Measurements from ENCODE around the gene RASSF8. TPM values are rescaled to one million over a fixed set of nuclear protein-coding genes. Genes with fewer than 3 reads are reported as not detected.
A peak's percentile ranks its signal among the peaks of the same experiment; 100 is the strongest.

The RASSF8 gene
- total RNA-seq, 1 donor from 2014 or later = 77.0 TPM

GRCh38 chr12:25959071-25959961 is 834 bp downstream of the RASSF8 start:
- Histone ChIP-seq H3K27ac (no peak overlapping the region), H3K4me2 (peak overlapping the region; percentile 91), H2AFZ (replicated peaks) (peak overlapping the region; percentile 67), H4K20me1 (ENCODE audit: low read depth) (peaks cover 23% of the 10 kb centered on the region), H3K36me3 (peaks cover 3% of the 10 kb centered on the region), H3K27me3 (no peaks in the 10 kb centered on the region), H3F3A (ENCODE audit: low read depth) (peaks cover 14% of the 10 kb centered on the region), H3K9me3 (ENCODE audit: low read depth) (no peaks in the 10 kb centered on the region), H3K4me1 (peaks cover 23% of the 10 kb centered on the region), H3K4me3 (peak overlapping the region; percentile 99), H3K79me2 (ENCODE audit: low read depth) (peaks cover 54% of the 10 kb centered on the region), H3K9ac (peak overlapping the region; percentile 70)
- TF ChIP-seq CTCF (IDR thresholded peaks at IDR 0.05) (no peak), EZH2phosphoT487 (IDR thresholded peaks at IDR 0.05) (no peak), EZH2 (IDR thresholded peaks at IDR 0.05) (no peak)
- H3K4me3 Mint-ChIP-seq = peak overlapping the region; percentile 98
- peaks cover 28% of the 10 kb centered on the region for H3K36me3 Mint-ChIP-seq
- DNase-seq (ENCODE audit: low spot score) = peak; percentile 65
- H3K27ac Mint-ChIP-seq = peak overlapping the region; percentile 88
- H3K9me3 Mint-ChIP-seq = peaks cover 4% of the 10 kb centered on the region
- peaks cover 5% of the 10 kb centered on the region for H3K27me3 Mint-ChIP-seq (ENCODE audit: insufficient read depth, low read depth)
- H3K4me1 Mint-ChIP-seq = peaks cover 34% of the 10 kb centered on the region

DNA sequence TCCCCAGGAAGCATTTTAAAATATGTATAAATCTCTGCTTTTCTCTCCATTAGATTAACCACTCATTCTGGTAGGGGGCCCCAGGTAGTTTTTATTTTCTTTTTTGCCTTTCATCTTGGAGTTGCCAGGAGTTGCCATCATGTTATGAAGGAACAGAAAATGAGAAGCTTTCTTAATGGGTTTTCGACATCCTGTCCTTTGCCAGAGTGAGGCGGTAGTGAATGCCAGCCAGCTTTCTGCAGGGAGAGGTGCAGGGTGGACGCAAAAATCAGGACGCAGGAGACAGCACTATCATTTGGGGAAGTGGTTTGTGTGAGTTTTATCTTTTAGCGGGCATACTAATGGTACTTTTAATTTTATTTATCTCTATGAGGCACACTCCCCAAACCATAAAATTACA is 1.7 kb downstream of the RASSF8 start:
- Mint-ChIP-seq H3K27ac (peak overlapping the region; percentile 5), H3K4me1 (peaks cover 34% of the 10 kb centered on the region), H3K27me3 (ENCODE audit: insufficient read depth, low read depth) (peaks cover 5% of the 10 kb centered on the region), H3K4me3 (peak overlapping the region; percentile 98), H3K9me3 (peaks cover 4% of the 10 kb centered on the region), H3K36me3 (peaks cover 21% of the 10 kb centered on the region)
- H4K20me1 ChIP-seq (ENCODE audit: low read depth) = peaks cover 23% of the 10 kb centered on the region
- H3K36me3 ChIP-seq = peaks cover 6% of the 10 kb centered on the region
- no peak overlapping the region for H2AFZ ChIP-seq (replicated peaks)
- peak overlapping the region; percentile 70 for H3K9ac ChIP-seq
- H3K27me3 ChIP-seq = no peaks in the 10 kb centered on the region
- peaks cover 62% of the 10 kb centered on the region for H3K79me2 ChIP-seq (ENCODE audit: low read depth)
- no peak overlapping the region for H3K27ac ChIP-seq
- no peaks in the 10 kb centered on the region for H3K9me3 ChIP-seq (ENCODE audit: low read depth)
- H3K4me1 ChIP-seq = peaks cover 23% of the 10 kb centered on the region
- no peak for TF ChIP-seq EZH2phosphoT487 (IDR thresholded peaks at IDR 0.05)
- peak; percentile 33 for TF ChIP-seq CTCF (IDR thresholded peaks at IDR 0.05)
- H3F3A ChIP-seq (ENCODE audit: low read depth) = peaks cover 14% of the 10 kb centered on the region
- H3K4me2 ChIP-seq = peak overlapping the region; percentile 91
- DNase-seq (ENCODE audit: low spot score) = peak; percentile 44
- peak overlapping the region; percentile 99 for H3K4me3 ChIP-seq

GRCh38 chr12:25960961-25961360 is 2.5 kb downstream of the RASSF8 start:
- Histone ChIP-seq H3K27ac (no peak overlapping the region), H3K4me3 (peak overlapping the region; percentile 99), H3F3A (ENCODE audit: low read depth) (peaks cover 15% of the 10 kb centered on the region), H3K4me1 (peaks cover 23% of the 10 kb centered on the region), H3K4me2 (peak overlapping the region; percentile 91), H3K9me3 (ENCODE audit: low read depth) (no peaks in the 10 kb centered on the region), H3K27me3 (no peaks in the 10 kb centered on the region), H2AFZ (replicated peaks) (no peak overlapping the region), H4K20me1 (ENCODE audit: low read depth) (peaks cover 24% of the 10 kb centered on the region), H3K79me2 (ENCODE audit: low read depth) (peaks cover 70% of the 10 kb centered on the region), H3K36me3 (peaks cover 6% of the 10 kb centered on the region), H3K9ac (no peak overlapping the region)
- Mint-ChIP-seq H3K4me3 (peak overlapping the region; percentile 98), H3K36me3 (peaks cover 19% of the 10 kb centered on the region), H3K9me3 (peaks cover 9% of the 10 kb centered on the region), H3K27ac (no peak overlapping the region), H3K27me3 (ENCODE audit: insufficient read depth, low read depth) (peaks cover 5% of the 10 kb centered on the region), H3K4me1 (peaks cover 34% of the 10 kb centered on the region)
- TF ChIP-seq EZH2phosphoT487 (IDR thresholded peaks at IDR 0.05) (no peak), CTCF (IDR thresholded peaks at IDR 0.05) (no peak), EZH2 (IDR thresholded peaks at IDR 0.05) (no peak)
- no peak for DNase-seq (ENCODE audit: low spot score)
